Colonic mucosa (tissue), 4 donors: ENCODE measurements around the gene PSMC6. TPM values are rescaled to one million over a fixed set of nuclear protein-coding genes. Genes with fewer than 3 reads are reported as not detected.
"Not testable (repeated sequence)": the region's sequence is repeated elsewhere in the genome, so short reads cannot be mapped to it uniquely, and the experiment has no call there.

Source experiments
- DNase-seq: peaks from one replicate; pipeline ENCODE4 v3.0.0-alpha.2; 2020
- H3K27ac ChIP-seq: fragments of 200-600 bp; one replicate; pipeline ENCODE4 v1.8.0; 2021
- H3K27me3 ChIP-seq: fragments of 200-600 bp; one replicate; pipeline ENCODE4 v1.8.0; 2021
- H3K36me3 ChIP-seq: fragments of 200-600 bp; one replicate; pipeline ENCODE4 v1.8.0; 2021
- H3K4me1 ChIP-seq: fragments of 200-600 bp; one replicate; pipeline ENCODE4 v1.8.0; 2021; ENCODE audit warnings: mild to moderate bottlenecking
- H3K4me3 ChIP-seq: fragments of 200-600 bp; one replicate; pipeline ENCODE4 v1.8.0; 2021
- H3K9ac ChIP-seq, 2 donors: one replicate each; pipeline ENCODE4 v1.7.0; 2013; ENCODE audit warnings: control low read depth in 2 of 2, low read depth in 2 of 2, low read length in 2 of 2
- H3K9me3 ChIP-seq: fragments of 200-600 bp; one replicate; pipeline ENCODE4 v1.8.0; 2021
- intact Hi-C: fragments of 100-400 bp; cut with DNase I; formaldehyde crosslinking; loops from one replicate; pipeline ENCODE4 v1.14.1; 2022
- total RNA-seq, 2 donors: library from RNA; stranded (reverse); fragmentation: NEBNext Ultra II Directional in 1 of 2; extraction: Animal tissue kit (Norgen Biotek cat#: 25700) in 1 of 2; gene quantifications; one replicate each; pipeline ENCODE4 v1.2.1, GENCODE V29; 2021
- TF ChIP-seq, protein P1 (sequence below): fragments of 200-600 bp; IDR thresholded peaks from one replicate; pipeline ENCODE4 v1.8.0; 2022; ENCODE audit warnings: antibody characterized with exemption, mild to moderate bottlenecking
- donor health status: healthy.
- donor health status: DM: no; HTN: no; CAD: no.
- donor health status: DM: no; HTN: no; CAD: no.

Gene PSMC6
- total RNA-seq, 2 donors from 2014 or later, result 71.1 to 76.8 TPM

DNA sequence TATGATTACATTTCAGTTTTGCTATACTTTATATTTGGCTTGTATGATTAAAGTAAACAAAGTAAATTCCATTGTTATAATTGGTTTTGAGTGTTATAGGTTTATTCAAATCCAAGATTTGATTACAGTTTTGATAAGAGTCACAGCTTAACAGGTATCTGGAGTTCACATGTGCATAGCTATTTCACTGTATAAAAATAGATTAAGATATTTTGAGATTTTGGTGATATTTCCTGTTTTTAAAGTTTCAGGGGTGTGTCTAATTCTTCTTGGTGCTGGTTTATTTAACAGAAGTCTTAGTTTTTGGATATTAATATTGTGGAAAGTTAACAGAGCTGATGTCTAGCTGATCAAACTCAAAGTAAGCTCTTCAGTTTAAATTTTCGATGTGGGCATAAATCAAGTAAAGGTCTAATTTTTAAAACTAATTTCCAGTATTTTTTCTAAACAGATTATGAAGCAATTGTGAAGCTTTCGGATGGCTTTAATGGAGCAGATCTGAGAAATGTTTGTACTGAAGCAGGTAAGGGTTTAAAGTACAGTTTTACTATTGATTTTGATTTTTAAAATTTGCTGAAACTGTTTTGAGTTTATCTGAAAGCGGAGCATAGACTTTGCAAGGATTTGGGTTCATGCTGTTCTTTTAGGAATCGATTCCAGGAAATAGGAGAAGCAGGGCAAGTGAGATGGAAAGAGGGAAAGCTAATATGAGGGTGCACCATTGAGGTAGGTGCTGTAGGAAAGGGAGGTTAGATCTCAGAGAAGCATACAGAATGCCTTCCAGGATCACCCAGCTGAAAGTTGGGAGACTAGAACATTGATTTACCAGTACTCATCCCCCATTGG lies 16.7 kb downstream of the PSMC6 start:
- H3K36me3 ChIP-seq, result peaks cover 14% of the 10 kb centered on the region
- no peak for DNase-seq
- H3K27ac ChIP-seq, result no peak overlapping the region
- intact Hi-C loops, result no loop called here
- H3K9me3 ChIP-seq, result no peaks in the 10 kb centered on the region
- H3K27me3 ChIP-seq, result no peaks in the 10 kb centered on the region
- TF ChIP-seq, protein P1, sequence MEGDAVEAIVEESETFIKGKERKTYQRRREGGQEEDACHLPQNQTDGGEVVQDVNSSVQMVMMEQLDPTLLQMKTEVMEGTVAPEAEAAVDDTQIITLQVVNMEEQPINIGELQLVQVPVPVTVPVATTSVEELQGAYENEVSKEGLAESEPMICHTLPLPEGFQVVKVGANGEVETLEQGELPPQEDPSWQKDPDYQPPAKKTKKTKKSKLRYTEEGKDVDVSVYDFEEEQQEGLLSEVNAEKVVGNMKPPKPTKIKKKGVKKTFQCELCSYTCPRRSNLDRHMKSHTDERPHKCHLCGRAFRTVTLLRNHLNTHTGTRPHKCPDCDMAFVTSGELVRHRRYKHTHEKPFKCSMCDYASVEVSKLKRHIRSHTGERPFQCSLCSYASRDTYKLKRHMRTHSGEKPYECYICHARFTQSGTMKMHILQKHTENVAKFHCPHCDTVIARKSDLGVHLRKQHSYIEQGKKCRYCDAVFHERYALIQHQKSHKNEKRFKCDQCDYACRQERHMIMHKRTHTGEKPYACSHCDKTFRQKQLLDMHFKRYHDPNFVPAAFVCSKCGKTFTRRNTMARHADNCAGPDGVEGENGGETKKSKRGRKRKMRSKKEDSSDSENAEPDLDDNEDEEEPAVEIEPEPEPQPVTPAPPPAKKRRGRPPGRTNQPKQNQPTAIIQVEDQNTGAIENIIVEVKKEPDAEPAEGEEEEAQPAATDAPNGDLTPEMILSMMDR, result no peak
- H3K4me3 ChIP-seq, result no peak overlapping the region
- no peak overlapping the region for H3K9ac ChIP-seq
- H3K4me1 ChIP-seq, result no peaks in the 10 kb centered on the region

DNA sequence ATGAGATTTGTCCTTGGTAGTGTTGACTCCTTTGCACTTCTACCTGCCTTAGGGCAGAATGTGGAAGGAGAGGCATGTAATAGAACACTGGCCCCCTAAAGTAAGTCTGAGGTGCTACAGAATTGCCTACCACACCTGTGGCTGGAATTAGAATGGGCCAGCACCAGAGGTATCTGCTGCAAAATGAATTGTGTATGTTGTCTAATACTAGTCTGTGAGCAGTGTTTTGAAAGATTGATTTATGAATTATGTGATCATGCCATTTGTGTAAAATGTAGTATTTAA lies 17.3 kb downstream of the PSMC6 start:
- TF ChIP-seq, protein P1, result no peak
- Histone ChIP-seq H3K4me3 (no peak overlapping the region), H3K27me3 (no peaks in the 10 kb centered on the region), H3K9ac (no peak overlapping the region), H3K27ac (no peak overlapping the region), H3K4me1 (no peaks in the 10 kb centered on the region), H3K36me3 (peaks cover 9% of the 10 kb centered on the region), H3K9me3 (no peaks in the 10 kb centered on the region)
- intact Hi-C loops, result no loop called here
- no peak for DNase-seq

DNA sequence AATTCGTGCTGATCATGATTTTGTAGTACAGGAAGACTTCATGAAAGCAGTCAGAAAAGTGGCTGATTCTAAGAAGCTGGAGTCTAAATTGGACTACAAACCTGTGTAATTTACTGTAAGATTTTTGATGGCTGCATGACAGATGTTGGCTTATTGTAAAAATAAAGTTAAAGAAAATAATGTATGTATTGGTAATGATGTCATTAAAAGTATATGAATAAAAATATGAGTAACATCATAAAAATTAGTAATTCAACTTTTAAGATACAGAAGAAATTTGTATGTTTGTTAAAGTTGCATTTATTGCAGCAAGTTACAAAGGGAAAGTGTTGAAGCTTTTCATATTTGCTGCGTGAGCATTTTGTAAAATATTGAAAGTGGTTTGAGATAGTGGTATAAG lies 20.5 kb downstream of the PSMC6 start:
- H3K36me3 ChIP-seq, H3K4me3 ChIP-seq, H3K27ac ChIP-seq: not testable (repeated sequence)

DNA sequence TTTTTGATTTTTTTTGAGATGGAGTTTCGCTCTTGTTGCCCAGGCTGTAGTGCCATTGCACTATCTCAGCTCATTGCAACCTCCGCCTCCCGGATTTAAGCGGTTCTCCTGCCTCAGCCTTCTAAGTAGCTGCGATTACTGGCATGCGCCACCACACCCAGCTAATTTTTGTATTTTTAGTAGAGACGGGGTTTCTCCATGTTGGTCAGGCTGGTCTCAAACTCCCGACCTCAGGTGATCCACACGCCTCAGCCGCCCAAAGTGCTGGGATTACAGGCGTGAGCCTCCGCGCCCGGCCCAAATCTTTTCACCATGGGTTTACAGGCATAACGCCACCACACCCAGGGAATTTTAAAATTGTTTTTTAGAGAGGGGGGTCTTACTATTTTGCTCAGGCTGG lies 22.0 kb downstream of the PSMC6 start:
- H3K36me3 ChIP-seq, intact Hi-C loops, H3K27me3 ChIP-seq, H3K9ac ChIP-seq, H3K4me1 ChIP-seq, H3K4me3 ChIP-seq, H3K27ac ChIP-seq, H3K9me3 ChIP-seq, DNase-seq: not testable (repeated sequence)

More for the DNA sequence above, 20.5 kb downstream of the PSMC6 start:
- H3K9me3 ChIP-seq, H3K4me1 ChIP-seq, intact Hi-C loops, H3K27me3 ChIP-seq, DNase-seq, H3K9ac ChIP-seq: not testable (repeated sequence)

DNA sequence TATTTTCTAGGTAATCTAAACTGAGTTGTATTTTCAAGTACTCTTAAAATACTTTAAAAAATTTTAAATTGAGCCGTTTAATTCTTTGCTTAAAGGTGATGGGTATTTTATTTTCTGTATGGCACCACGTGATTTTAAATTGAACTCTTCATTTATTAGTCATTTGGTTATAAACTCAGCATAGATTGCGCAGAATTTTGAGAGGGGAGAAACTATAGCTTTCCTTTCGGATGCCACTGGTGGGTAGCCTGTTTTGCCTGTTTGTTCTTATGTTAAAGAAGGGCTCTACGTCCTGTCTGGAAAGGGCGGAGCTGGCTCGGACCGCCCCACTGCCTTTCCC lies 22.6 kb downstream of the PSMC6 start:
- no peaks in the 10 kb centered on the region for H3K4me1 ChIP-seq
- no peaks in the 10 kb centered on the region for H3K27me3 ChIP-seq
- peaks cover 5% of the 10 kb centered on the region for H3K36me3 ChIP-seq
- H3K4me3 ChIP-seq, result no peak overlapping the region
- intact Hi-C loops, result no loop called here
- no peaks in the 10 kb centered on the region for H3K9me3 ChIP-seq
- peak overlapping the region; percentile 46 for H3K27ac ChIP-seq
- DNase-seq, result no peak
- no peak overlapping the region for H3K9ac ChIP-seq
- TF ChIP-seq, protein P1, result no peak

DNA sequence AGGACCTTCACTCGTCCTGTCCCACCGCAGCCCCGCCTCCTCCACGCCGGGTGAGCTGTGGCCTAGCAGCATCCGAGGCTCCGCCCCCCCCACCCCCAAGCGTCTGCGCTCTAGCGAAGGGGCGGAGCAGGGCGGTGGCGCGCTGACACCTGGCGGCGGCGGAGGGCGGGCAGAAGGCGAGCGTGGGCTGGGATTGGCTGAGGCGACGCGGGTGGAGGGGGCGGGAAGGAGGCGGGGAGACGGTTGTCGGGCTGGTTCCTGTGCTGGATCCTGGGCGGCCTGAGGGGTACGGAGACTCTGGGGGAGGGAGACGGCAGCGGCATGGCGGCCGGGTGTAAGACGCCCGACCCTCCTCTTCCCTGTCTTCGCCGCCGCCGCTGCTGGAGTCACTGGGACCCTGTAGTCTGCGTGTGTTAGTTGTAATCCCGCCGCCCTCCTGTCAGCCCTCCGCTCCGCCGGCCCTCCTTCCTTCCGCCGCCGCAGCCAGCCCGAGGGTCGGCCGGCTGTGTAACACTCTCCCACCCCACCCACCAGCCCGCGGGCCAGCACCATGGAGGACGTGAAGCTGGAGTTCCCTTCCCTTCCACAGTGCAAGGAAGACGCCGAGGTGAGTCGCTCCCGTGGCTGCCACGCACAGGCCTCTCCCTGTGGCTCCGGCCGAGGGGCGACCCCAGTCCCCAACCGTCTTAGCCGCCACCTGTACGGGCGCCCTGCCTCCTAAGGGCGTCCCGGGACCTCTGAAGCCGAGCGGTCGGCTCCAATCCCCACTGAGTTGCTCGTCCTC lies 23.1 kb downstream of the PSMC6 start, which contains the start of gene STYX:
STYX (plus strand) TSS at position 242 of the 784 bp plus-strand sequence; CDS start at position 551, 309 bp downstream.
- Histone ChIP-seq H3K4me1 (no peaks in the 10 kb centered on the region), H3K9me3 (no peaks in the 10 kb centered on the region), H3K9ac (peak within 1 kb of the TSS; percentile 92 to 93), H3K27me3 (no peaks in the 10 kb centered on the region), H3K27ac (peak within 1 kb of the TSS; percentile 77), H3K4me3 (peak within 1 kb of the TSS; percentile 92), H3K36me3 (peaks cover 5% of the 10 kb centered on the region)
- intact Hi-C loops, result loop anchor here (10.0 kb wide), 1 partner anchor 55 kb away; no protein-coding TSS in a partner anchor
- peak; percentile 99 for DNase-seq
- TF ChIP-seq, protein P1, result no peak
